Measurements from ENCODE around the gene SETD1B.

GRCh38 chr12:121830134-121830533, 26.3 kb downstream of the SETD1B start:
- TF ChIP-seq, protein P1, sequence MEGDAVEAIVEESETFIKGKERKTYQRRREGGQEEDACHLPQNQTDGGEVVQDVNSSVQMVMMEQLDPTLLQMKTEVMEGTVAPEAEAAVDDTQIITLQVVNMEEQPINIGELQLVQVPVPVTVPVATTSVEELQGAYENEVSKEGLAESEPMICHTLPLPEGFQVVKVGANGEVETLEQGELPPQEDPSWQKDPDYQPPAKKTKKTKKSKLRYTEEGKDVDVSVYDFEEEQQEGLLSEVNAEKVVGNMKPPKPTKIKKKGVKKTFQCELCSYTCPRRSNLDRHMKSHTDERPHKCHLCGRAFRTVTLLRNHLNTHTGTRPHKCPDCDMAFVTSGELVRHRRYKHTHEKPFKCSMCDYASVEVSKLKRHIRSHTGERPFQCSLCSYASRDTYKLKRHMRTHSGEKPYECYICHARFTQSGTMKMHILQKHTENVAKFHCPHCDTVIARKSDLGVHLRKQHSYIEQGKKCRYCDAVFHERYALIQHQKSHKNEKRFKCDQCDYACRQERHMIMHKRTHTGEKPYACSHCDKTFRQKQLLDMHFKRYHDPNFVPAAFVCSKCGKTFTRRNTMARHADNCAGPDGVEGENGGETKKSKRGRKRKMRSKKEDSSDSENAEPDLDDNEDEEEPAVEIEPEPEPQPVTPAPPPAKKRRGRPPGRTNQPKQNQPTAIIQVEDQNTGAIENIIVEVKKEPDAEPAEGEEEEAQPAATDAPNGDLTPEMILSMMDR (IDR thresholded peaks at IDR 0.05; ENCODE audit: low read depth, low read length, poor library complexity, severe bottlenecking) = no peak
- TF ChIP-seq EZH2phosphoT487 (IDR thresholded peaks at IDR 0.05; ENCODE audit: borderline replicate concordance, low read length) = no peak

All from DOHH2 (cell line).